Endothelial cell of umbilical vein (primary cell): ENCODE data around the gene RTEL1. TPM values are rescaled to one million over a fixed set of nuclear protein-coding genes. Genes with fewer than 3 reads are reported as not detected.

Source experiments
- BruUV-seq: library from RNA; stranded (reverse); fragments of 400-500 nt; replicated peaks from 2 replicates; lab custom pipeline; 2021; lab: Mats Ljungman, UMichigan
- CTCF ChIA-PET: fragments of 300-600, 350-600 bp; sonication (Branson Sonifier 250); formaldehyde crosslinking; loops from one replicate; lab custom pipeline; 2021; ENCODE audit warnings: antibody characterized with exemption, inconsistent platforms; lab: Charles Lee
- POLR2A ChIA-PET: fragments of 300-600, 350-600 bp; sonication (Branson Sonifier 250); formaldehyde crosslinking; loops from one replicate; lab custom pipeline; 2021; ENCODE audit warnings: antibody characterized with exemption, inconsistent platforms; lab: Charles Lee
- DNase-seq: peaks from one replicate; pipeline ENCODE4 v3.0.0-alpha.2; 2011; ENCODE audit warnings: low read depth, low spot score
- FAIRE-seq: peaks from 2 replicates; lab custom pipeline; 2011; peaks lifted over from hg19 to GRCh38; lab: Jason Lieb, UNC
- H2AFZ ChIP-seq: 2 replicates; pipeline ENCODE4 v1.6.0; 2012; ENCODE audit warnings: low read depth, low read length, control low read depth, inconsistent platforms
- H3K27ac ChIP-seq: 2 replicates; pipeline ENCODE4 v1.5.1; 2011; ENCODE audit warnings: low read depth, mild to moderate bottlenecking, control low read depth, low read length, moderate library complexity; ENCODE audit not compliant: insufficient read depth
- H3K27me3 ChIP-seq, 2 experiments: 2 replicates each; pipeline versions ENCODE4 v1.6.0 to v1.6.1; 2011; ENCODE audit warnings: low read length in 2 of 2, mixed read lengths in 1 of 2; ENCODE audit not compliant: control insufficient read depth in 2 of 2, insufficient read depth in 2 of 2
- H3K36me3 ChIP-seq, 2 experiments: 2 replicates in 1 of 2; 3 replicates in 1 of 2; pipeline ENCODE4 v1.5.1; 2011; ENCODE audit warnings: low read length in 2 of 2, mild to moderate bottlenecking in 1 of 2, moderate library complexity in 1 of 2; ENCODE audit not compliant: control insufficient read depth in 2 of 2, insufficient read depth in 2 of 2; ENCODE audit errors: extremely low read depth in 1 of 2
- H3K4me1 ChIP-seq: 3 replicates; pipeline ENCODE4 v1.5.1; 2011; ENCODE audit warnings: mild to moderate bottlenecking, low read length; ENCODE audit not compliant: control insufficient read depth, insufficient read depth; ENCODE audit errors: extremely low read depth
- H3K4me2 ChIP-seq: 2 replicates; pipeline ENCODE4 v1.6.1; 2011; ENCODE audit warnings: low read length, control low read depth, mixed read lengths; ENCODE audit not compliant: insufficient read depth
- H3K4me3 ChIP-seq, 3 experiments: fragments of 200-600 bp in 1 of 3; sonication (generic), shearing (Covaris generic) in 1 of 3; replicated peaks in 1 of 3; 2 replicates each; pipeline ENCODE4 v1.5.1; 2011 to 2016; ENCODE audit warnings: control low read depth in 3 of 3, low read length in 3 of 3, mild to moderate bottlenecking in 2 of 3, inconsistent platforms in 1 of 3, low read depth in 1 of 3, moderate library complexity in 1 of 3; ENCODE audit not compliant: insufficient read depth in 1 of 3
- H3K79me2 ChIP-seq: 2 replicates; pipeline ENCODE4 v1.6.0; 2012; ENCODE audit warnings: low read length, inconsistent platforms; ENCODE audit not compliant: control insufficient read depth, insufficient read depth
- H3K9ac ChIP-seq: replicated peaks from 2 replicates; pipeline ENCODE3; 2011; ENCODE audit warnings: low read length, control low read depth; ENCODE audit not compliant: insufficient read depth; ENCODE audit errors: extremely low read depth
- H3K9me1 ChIP-seq: replicated peaks from 3 replicates; pipeline ENCODE4 v1.6.0; 2011; ENCODE audit warnings: mild to moderate bottlenecking, low read length; ENCODE audit not compliant: control insufficient read depth, insufficient read depth; ENCODE audit errors: extremely low read depth
- H3K9me3 ChIP-seq: replicated peaks from 2 replicates; pipeline ENCODE4 v1.5.1; 2012; ENCODE audit warnings: low read length, inconsistent platforms; ENCODE audit not compliant: control insufficient read depth, insufficient read depth
- H4K20me1 ChIP-seq: replicated peaks from 2 replicates; pipeline ENCODE3; 2011; ENCODE audit warnings: mild to moderate bottlenecking, low read length; ENCODE audit not compliant: control insufficient read depth, insufficient read depth; ENCODE audit errors: extremely low read depth
- EZH2 ChIP-seq: IDR thresholded peaks from 2 replicates; pipeline ENCODE4 v1.6.1; 2012; ENCODE audit warnings: borderline replicate concordance, low read depth, mild to moderate bottlenecking, moderate library complexity, low read length, inconsistent platforms; ENCODE audit not compliant: severe bottlenecking
- FOS ChIP-seq: IDR thresholded peaks from 2 replicates; pipeline ENCODE4 v1.6.1; 2011; ENCODE audit warnings: mild to moderate bottlenecking, low read length, moderate library complexity, borderline replicate concordance; ENCODE audit not compliant: insufficient read depth
- GATA2 ChIP-seq: IDR thresholded peaks from 2 replicates; pipeline ENCODE4 v1.7.0; 2011; ENCODE audit warnings: low read depth, mild to moderate bottlenecking, moderate library complexity, mixed read lengths, low read length; ENCODE audit not compliant: insufficient read length, insufficient read depth
- JUN ChIP-seq: IDR thresholded peaks from 2 replicates; pipeline ENCODE4 v1.6.1; 2011; ENCODE audit warnings: borderline replicate concordance, low read depth; ENCODE audit not compliant: insufficient read length, insufficient read depth
- MYC ChIP-seq: IDR thresholded peaks from one replicate; pipeline ENCODE4 v1.6.1; 2011; ENCODE audit warnings: mild to moderate bottlenecking, low read depth, low read length
- POLR2A ChIP-seq: IDR thresholded peaks from 2 replicates; pipeline ENCODE4 v1.6.1; 2012; ENCODE audit warnings: low read depth, mild to moderate bottlenecking, control low read depth, low read length
- POLR2AphosphoS5 ChIP-seq: IDR thresholded peaks from 2 replicates; pipeline ENCODE4 v1.6.1; 2012; ENCODE audit warnings: low read depth, mild to moderate bottlenecking, control low read depth, low read length, moderate library complexity; ENCODE audit not compliant: insufficient read depth
- dilution Hi-C: fragments of 300-500 bp; cut with MboI; formaldehyde crosslinking; loops from one replicate; pipeline ENCODE4 v1.15.0; 2019; ENCODE audit warnings: low sequenced_read_pairs; ENCODE audit not compliant: extremely low pct_ligation_motif_present
- intact Hi-C: fragments of 100-400 bp; cut with micrococcal nuclease; formaldehyde crosslinking; loops from one replicate; pipeline ENCODE4 v1.10.0; 2022
- polyA plus RNA-seq, 4 experiments: library from polyadenylated mRNA; depleted of rRNA in 3 of 4; stranded (reverse) in 3 of 4; unstranded in 1 of 4; fragments of >200 nt; gene quantifications; 2 replicates each; pipeline versions ENCODE4 v1.2.1 to v1.2.3, GENCODE V29; 2011 to 2012; ENCODE audit warnings: missing spikeins in 1 of 4
- total RNA-seq: library from RNA; stranded (reverse); gene quantifications from 2 replicates; pipeline ENCODE4 v1.2.3, GENCODE V29; 2021
- TF ChIP-seq, protein P1 (sequence below), 2 donors: IDR thresholded peaks; 1 replicate in 1 of 2; 2 replicates in 1 of 2; pipeline ENCODE4 v1.5.1; 2011; ENCODE audit warnings: low read length in 2 of 2, mild to moderate bottlenecking in 2 of 2, moderate library complexity in 2 of 2, control low read depth in 1 of 2, inconsistent platforms in 1 of 2, low read depth in 1 of 2; ENCODE audit not compliant: insufficient read depth in 1 of 2; ENCODE audit errors: extremely low read depth in 1 of 2
- TF ChIP-seq, protein P2 (sequence below): IDR thresholded peaks from 2 replicates; pipeline ENCODE4 v1.6.1; 2011; ENCODE audit not compliant: insufficient read depth, insufficient read length

Gene RTEL1
- total and polyA plus RNA-seq, 2 donors (not counting 3 experiments of a cell fraction or from before 2014, with no cell fraction given) = 17.0 to 44.9 TPM

DNA sequence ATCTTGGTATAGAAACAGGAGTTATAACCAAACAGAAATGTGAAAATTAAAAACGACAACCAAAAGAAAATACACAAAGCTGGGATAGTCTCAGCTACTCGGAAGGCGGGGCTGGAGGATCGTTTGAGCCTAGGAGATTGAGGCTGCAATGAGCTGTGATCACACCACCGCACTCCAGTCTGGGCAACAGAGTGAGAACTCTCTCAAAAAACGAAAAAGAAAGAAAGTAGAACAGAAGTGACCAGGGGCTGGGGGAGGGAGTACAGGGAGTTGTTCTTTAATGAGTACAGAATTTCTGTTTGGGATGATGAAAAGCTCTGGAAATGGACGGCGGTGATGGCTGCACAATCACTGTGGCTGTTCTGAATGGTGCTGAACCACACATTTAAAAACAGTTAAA is 37.1 kb upstream of the RTEL1 start:
- Histone ChIP-seq H3K4me3 (no peak overlapping the region), H3K9me1 (no peaks in the 10 kb centered on the region), H3K4me1 (peaks cover 3% of the 10 kb centered on the region), H3K27me3 (no peaks in the 10 kb centered on the region), H2AFZ (no peak overlapping the region), H3K27ac (no peak overlapping the region), H3K9ac (no peak overlapping the region), H3K4me2 (no peak overlapping the region), H4K20me1 (no peaks in the 10 kb centered on the region), H3K79me2 (peaks cover 41% of the 10 kb centered on the region), H3K36me3 (peaks cover 4 to 12% of the 10 kb centered on the region in 2 experiments), H3K9me3 (no peaks in the 10 kb centered on the region)
- FAIRE-seq = no peak
- TF ChIP-seq FOS = no peak
- no peak for TF ChIP-seq JUN
- TF ChIP-seq GATA2 = no peak
- TF ChIP-seq, protein P1, sequence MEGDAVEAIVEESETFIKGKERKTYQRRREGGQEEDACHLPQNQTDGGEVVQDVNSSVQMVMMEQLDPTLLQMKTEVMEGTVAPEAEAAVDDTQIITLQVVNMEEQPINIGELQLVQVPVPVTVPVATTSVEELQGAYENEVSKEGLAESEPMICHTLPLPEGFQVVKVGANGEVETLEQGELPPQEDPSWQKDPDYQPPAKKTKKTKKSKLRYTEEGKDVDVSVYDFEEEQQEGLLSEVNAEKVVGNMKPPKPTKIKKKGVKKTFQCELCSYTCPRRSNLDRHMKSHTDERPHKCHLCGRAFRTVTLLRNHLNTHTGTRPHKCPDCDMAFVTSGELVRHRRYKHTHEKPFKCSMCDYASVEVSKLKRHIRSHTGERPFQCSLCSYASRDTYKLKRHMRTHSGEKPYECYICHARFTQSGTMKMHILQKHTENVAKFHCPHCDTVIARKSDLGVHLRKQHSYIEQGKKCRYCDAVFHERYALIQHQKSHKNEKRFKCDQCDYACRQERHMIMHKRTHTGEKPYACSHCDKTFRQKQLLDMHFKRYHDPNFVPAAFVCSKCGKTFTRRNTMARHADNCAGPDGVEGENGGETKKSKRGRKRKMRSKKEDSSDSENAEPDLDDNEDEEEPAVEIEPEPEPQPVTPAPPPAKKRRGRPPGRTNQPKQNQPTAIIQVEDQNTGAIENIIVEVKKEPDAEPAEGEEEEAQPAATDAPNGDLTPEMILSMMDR (IDR thresholded peaks at IDR 0.05; ENCODE audit: extremely low read depth in 1 of 2, insufficient read depth in 1 of 2, low read depth in 1 of 2, low read length in 2 of 2) = no peak
- no peak for TF ChIP-seq EZH2
- TF ChIP-seq POLR2A = no peak
- TF ChIP-seq, protein P2, sequence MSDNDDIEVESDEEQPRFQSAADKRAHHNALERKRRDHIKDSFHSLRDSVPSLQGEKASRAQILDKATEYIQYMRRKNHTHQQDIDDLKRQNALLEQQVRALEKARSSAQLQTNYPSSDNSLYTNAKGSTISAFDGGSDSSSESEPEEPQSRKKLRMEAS = no peak
- no peak for TF ChIP-seq MYC
- no peak for TF ChIP-seq POLR2AphosphoS5
- intact Hi-C loops = no loop called here
- POLR2A ChIA-PET = no interaction called here
- CTCF ChIA-PET = no interaction called here
- dilution Hi-C loops = no loop called here
- no peak for DNase-seq
- no TSS peak for BruUV-seq
